ENCODE results near the gene WWOX.

The WWOX gene

DNA sequence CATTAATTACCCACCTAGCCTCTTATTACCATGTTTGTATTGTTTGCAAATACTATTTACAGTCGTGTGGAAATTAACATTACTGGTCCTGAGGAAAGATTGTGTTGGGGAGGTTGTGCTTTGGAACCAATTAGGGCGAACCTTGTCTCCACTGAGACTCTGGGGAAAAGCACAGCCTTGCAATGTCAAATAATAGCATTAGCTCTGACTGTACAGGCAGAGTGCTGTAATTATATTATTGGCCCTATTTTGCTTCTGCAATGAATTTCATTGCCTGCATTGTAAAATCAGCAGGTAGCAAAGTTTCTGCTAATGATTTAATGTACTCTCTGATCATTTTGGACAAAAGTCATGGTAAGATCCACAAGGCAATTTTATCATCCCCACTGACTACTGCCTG is 97.0 kb downstream of the WWOX start:
- no peak for DNase-seq (ENCODE audit: low read depth)

DNA sequence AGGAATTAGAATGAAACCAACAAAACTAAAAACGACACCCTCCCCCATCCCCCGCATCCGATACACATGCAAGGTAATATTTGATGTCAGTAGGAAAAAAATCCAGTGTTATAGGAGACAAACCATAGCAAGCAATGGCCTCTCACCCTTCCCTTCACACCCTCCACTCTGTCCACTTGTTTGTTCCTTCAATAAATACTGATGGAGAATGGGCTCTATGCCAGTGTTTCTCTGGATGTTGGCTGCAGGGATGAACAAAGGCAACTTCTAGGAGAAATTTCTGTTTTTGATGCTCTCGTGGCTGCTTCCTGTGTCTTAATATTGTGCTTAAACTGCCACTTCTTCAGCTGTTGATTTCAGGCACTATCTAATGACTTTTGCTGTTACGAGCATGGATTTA is 98.8 kb downstream of the WWOX start:
- no peak for DNase-seq (ENCODE audit: low read depth)

DNA sequence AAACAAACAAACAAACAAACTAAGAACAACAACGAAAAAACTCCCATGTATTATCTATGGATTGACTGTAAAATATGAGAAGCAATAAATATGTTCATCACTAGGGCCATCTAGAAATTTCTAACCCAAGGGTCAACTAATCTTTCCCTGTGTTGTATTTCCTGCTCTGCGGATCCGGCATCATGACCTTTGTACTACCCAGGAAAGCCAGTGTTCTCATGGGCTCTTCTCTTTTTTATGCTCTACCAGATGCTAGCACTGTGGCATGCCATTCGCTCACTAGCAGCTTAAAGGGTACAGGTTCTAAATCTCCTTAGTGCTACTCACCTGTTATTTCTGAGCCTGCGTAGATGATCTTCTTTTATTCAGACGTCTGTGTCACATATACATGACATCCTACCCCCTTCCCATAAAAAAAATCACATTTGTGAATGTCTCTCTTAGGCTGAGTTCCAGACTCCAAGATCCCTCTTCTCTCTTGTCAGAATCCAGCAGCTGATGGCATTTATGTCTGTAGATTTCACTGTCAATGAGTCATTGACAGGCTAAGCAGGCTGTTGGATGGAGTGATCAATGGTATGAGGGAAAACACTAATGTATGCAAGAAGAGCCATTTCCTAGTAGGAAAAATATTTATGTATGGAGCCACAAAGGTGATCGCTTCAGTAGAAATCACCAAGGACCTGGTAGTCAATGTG is 100.0 kb downstream of the WWOX start:
- no peak for DNase-seq (ENCODE audit: low read depth)

DNA sequence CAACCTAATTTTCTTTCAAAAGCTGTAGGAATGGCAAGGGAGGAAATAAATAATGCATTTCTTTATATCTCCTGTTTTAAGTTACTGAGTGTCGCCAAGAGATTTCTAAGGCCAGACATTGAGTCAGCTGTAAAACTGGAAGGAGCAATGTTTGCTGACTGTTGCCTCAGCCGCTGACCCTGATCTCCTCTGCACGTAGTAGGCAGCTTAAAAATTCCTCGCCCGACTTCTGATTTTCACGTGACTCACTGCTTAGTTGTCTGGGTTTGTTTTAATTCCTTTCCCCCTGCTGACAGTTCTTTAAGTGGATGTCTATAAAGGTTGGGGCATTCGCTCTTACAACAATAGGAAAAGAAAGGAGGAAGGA is 100.6 kb downstream of the WWOX start:
- no peak for DNase-seq (ENCODE audit: low read depth)

DNA sequence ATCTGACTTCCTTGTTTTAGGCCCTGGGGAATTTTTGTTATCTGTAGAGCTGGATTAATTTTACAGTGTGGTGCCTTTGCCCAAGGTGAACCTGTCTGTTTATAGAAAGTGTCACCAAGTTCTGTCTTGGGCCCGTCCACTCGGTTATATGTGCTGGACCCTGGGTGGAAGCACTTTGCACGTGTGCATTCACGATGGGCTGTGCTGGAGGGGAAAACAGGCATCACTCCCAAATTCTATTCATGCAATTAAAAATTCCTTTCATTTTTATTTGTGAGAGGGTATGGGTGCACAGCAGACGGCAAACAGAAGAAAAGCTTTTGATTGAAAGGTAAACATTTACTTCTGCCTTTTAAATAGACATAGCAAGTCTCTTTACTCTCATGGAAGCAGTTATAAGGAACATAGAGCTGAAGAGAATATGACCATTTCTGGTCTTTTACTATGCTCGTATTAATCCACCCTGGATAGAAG is 101.2 kb downstream of the WWOX start:
- no peak for DNase-seq (ENCODE audit: low read depth)

DNA sequence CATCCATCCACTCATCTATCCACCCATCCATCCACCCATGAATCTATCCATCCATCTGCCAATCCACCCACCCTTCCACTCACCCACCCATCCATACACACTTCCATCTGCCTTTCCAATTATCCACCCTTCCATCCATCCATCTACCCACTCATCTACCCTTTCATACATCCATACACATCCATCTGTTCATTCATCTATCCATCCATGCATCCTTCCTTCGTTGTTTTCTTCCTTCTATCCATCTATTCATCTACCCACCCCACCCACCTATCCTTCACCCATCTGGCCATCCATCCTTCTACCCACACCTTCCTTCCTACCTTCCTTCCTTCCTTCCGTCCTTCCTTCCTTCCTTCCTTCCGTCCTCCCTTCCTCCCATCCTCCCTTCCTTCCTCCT is 106.1 kb downstream of the WWOX start:
- DNase-seq (ENCODE audit: low read depth), result no peak

DNA sequence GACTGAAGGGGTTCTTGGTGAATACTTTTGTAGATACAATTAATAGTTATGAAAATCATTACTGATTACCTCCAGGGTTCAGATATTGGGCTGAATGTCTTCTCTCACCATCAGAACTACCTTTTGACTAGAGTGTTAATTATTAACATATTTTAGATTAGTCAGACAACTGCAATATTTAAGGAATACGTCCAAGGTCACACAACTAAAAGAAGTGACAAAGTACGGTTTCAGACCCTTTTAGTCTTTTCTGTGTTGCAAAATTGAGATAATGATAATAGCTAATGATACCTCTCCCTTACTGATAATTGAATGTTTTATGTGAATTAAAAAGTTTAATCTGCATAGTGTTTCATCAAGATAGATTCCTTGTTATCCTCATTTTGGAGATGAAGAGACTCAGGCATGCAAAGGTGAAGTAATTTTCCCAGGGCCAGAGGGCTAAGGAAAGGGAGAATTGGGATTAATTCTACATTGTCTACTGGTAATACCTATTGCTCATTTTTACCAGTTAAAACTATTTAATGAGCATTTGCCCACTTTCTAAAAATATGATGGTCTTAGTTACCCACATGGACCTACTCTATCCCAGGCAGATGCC is 107.3 kb downstream of the WWOX start:
- DNase-seq (ENCODE audit: low read depth), result no peak

DNA sequence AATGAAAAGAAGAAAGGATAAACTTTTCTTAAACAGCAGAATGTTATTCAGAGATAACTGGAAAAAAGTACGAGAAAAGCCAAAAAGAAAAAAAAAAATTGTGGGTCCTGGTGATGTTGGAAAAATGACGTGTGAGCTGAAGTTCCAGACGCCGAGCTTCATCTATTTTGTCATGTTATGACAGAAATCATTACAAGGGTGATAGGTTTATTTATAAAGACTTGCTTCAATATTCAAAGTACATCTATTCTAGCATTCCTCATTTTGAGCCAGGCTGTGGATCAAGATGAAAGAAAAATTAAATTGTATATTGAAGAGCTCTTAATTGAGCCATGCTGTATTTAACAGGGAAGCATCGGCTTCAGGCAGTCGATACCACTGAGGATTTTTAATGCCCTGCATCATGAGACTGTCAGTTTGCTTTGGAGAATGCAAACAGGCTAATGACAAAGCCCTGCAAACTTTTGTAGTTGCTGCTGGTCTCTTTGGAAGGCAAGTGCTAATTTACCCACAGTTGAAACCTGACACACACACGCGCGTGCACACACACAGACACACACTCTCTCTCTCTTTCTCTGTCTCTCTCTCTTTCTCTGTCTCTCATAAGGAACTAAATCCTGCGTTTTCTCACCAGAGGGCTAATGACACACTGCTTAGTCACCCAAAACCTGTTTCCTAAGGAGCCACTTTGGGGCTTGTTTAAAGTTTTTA is 110.7 kb downstream of the WWOX start:
- no peak for DNase-seq (ENCODE audit: low read depth)

DNA sequence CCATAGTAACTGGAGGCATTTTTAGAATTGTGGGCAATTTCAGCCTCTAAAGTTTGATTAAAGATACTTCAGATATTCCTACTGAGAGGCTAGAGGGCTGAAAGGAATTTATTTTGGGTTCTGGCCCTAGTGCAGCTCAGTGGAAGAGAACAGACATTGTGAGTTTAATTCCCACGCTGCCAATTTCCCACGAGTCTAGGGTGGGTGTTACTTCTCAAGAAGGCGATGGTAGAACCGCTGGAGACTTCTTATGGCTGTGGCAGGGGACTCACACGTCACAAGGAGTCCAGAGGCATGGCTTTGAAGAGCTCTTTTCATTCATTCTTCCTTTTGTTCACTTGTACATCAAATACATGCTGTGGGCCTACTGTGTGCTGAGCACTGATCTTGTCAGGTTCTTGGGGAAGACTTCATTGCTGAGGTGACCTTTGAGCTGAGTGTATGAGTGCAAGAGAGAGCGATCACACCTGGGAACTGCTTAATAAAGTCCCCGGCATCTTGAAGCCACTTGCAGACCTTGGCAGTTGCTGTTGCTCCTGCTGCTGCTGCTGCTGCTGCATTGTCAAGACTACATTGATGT is 111.7 kb downstream of the WWOX start:
- DNase-seq (ENCODE audit: low read depth), result no peak

DNA sequence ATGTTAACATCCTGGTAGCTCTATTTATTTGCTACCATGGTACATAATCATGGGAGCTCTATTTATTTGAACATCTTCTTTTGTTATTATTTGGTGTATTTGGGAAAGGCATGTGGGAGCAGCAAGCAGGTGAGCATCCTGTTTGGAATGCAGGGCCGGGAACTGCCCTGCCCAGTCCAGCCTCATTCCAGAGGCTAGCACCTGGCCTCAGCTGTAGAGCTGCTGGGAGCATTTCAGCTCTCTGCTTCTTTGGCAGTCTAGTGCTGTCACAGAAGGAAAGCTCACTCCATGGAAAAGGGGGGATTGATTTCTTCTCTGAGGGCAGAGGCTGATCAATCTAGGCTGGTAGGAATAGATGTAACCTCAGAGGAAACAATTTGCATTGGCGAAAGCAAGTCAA is 112.5 kb downstream of the WWOX start:
- DNase-seq (ENCODE audit: low read depth), result no peak

DNA sequence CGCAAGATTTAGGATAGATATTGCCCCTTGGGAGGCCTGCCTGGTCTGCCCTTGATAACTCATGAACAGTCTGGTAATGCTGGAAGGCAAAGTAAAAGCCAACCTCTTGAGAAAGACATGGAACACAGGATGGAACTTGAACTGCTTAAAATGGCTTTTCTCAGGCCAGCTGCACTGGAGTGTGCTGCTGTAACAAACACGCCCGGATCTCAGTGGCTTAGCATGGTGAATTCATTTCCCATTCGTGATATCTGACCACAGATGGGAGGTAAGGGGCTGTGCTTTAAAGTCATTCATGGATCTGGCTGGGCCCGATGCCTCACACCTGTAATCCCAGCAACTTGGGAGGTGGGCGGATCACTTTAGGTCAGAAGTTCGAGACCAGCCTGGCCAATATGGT is 113.2 kb downstream of the WWOX start:
- no peak for DNase-seq (ENCODE audit: low read depth)

DNA sequence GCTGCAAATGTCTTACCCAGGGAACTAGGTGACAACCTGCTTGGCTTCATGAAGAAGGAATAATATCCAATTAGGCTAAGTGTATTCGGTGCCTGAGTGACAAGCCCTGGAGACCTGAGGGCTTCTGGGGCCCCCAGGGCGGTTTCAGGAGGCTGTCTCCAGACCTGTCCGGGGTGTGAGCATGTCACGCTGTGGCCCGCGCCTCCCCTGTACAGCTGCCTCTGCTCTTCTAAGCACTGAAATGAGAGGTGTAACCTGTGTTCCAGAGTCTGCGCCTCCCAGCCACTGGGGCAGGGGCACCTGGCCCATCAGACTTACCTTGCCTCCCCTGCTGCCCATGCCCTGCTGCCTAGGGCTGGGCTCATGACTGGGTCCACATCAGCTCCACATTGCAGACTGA is 114.3 kb downstream of the WWOX start:
- DNase-seq (ENCODE audit: low read depth), result no peak

DNA sequence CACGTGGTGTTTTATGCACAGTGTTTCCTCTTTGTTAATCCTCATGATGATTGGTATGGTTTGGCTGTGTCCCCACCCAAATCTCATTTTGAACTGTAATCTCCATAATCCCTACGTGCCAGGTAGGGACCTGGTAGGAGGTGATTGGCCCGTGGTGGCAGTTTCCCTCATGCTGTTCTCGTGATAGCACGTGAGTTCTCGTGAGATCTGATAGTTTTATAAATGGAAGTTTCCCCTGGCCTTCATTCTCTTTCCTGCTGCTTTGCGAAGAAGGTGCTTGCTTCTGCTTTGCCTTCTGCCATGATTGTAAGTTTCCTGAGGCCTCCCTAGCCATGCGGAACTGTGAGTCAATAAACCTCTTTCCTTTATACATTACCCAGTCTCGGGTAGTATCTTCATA is 115.8 kb downstream of the WWOX start:
- no peak for DNase-seq (ENCODE audit: low read depth)

DNA sequence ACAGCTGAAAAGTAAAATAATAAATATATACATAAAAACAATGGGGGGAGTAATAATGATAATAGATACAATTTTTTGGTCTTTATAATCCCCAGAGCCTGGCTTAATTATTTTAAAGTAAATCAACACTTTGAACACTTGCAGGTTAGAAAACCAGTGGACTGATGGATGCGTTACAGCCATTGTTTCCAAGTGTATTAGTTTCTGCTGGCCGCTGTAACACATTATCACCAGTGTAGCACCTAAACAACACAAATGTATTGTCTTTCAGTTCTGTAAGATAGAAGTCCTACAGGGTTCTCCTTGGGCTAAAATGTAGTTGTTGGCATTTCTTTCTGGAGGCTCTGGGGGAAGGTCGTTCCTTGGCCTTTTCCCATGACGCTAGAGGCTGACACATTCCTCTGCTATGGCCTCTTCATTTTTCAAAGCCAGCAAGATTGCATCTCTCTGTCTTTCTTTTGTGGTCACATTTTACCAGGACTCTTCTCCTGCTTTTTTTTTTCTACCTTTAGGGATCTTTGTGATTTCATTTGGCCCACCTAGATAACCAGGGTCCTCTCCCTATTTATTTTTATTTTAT is 116.8 kb downstream of the WWOX start:
- DNase-seq (ENCODE audit: low read depth), result no peak

DNA sequence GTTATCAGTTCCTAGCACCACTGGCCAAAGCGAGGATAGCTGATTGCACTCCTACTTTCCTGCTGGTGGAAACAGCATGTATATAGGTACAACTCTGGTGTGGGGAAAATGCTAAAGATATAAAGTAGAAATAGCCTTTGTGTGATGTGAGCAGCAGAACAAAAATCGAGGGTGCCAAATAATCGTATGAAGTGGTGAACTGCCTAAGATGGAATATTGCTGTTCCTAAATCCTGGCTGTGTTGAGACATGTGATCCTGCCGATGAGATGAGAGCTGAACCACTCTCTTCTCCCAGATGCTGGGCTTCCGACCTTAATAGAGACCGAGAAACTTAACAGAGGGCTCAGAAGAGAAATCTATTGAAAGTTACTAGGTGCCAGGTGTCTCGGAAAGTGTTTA is 117.8 kb downstream of the WWOX start:
- DNase-seq (ENCODE audit: low read depth), result no peak

DNA sequence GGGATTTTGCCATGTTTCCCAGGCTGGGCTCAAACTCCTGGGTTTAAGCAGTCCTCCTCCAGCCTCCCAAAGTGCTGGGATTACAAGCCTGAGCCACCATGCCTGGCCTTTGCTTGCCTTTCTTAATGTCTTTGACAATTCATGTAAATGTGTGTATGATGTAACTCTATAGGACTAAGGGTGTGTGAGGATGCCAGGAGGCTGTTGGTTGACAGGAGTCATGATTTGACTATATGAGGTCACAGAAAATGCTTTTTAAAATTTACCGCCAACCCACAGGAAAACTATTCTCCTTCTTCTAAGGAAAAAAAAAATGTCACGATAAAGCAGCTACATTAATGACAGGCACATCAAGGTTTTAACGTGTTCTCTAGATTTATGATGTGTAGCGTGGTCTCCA is 118.8 kb downstream of the WWOX start:
- no peak for DNase-seq (ENCODE audit: low read depth)

DNA sequence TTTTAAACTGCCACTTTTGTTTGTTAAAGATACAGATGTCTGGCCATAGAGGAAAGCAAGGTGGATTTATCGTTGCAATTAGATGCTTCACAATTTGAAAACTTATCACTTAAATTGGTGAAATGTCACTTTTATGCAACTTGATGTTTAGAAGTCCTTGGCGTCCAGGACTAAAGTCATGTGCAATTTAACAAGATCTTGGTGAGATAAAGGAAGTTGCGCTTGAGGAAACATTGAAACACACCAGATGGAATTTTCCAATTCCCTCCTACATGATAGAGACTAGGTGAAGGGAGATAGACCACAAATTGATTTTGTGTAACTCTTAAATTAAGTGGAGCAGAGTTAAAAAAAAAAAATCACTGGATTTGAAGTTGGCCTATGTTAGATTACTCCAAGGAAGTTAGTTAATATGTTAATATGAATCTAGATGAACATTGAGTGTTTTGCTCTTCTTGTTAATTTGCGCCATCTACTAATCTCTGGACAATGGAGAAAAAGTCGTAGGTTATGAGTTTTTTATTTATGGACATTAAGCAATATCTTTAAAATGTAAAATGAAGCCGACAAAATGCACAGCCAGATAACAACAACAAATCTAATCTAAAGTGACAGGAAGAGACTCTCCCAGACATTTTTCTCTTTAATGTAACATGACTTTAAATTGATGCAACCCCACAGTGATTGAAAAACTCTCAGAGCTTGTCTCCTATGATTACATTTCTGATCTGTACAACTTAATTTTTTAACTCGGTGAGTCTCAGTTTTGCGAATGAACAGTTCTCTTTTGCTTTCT is 119.6 kb downstream of the WWOX start:
- no peak for DNase-seq (ENCODE audit: low read depth)

DNA sequence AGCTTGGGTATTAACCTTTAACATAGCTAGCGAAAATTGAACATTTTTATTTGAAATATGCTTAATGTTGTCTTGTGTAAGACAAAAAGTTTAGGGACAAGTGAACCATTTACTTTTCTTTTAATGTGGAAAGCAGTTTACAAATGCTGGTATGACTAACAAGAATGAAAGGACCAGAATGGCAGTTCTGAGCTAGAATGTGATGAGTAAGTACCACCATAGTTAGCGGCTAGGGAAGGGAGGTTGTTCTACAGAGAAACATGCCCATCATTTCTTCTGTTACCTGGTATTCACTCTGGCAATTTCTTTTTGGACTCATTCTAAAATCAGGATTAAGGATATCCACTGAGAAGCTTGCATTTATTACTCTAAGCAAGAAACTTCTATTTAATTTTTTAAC is 121.1 kb downstream of the WWOX start:
- no peak for DNase-seq (ENCODE audit: low read depth)

DNA sequence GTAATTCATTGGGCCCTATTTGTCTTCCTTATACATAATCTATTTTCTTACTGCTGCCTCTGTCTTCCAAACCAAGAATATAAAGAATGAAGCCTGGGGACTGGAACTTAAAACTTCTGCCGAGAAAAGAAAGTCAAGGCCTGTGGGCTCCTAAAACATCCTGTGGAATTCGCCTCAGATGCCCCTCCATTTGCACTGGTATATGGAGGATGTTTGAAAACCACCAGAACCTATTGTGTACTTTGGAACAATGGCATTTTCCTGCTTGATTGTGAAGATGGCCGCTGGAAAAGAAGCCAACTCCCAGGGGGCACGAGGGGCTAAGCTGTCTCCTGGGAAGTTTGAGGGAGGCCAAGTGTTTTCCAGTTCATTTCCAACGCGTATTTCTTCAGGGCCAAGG is 122.4 kb downstream of the WWOX start:
- DNase-seq (ENCODE audit: low read depth), result no peak

DNA sequence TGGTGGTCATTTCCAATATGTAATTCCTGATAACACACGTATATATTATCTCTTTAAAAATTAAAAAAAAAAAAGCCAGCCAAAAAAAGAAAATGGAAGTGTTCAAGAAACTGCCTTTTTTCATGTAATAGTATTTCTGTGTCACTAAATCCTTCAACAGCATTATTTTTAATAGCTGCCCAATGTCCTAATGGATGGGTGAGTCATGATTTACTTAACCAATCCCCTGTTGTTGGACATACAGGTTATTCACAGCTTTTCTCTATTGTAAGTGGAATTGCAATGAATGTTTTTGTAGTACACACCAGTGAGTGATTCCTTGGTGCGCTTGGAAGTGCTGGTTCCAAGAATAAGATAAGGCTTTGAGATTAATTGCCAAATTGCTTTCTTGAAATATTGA is 124.9 kb downstream of the WWOX start:
- DNase-seq (ENCODE audit: low read depth), result no peak

DNA sequence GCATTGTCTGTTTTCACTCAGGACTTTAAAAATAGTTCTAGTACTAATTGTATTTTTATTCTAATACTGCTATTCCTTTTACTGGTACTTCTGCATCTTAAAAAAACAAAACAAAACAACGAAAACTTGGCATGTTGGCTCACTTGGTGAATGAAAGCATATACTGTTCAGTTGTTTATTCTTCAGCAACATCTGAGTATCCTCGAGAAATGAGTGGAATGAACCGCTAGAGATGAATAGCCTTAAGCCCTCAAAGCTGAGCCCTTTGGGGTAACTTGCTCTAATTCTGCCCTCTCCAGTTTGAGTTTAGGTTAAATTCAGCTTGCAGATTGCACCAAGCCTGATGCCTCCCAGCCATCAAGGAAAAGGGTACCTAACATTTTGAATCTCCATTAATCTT is 126.5 kb downstream of the WWOX start:
- no peak for DNase-seq (ENCODE audit: low read depth)

DNA sequence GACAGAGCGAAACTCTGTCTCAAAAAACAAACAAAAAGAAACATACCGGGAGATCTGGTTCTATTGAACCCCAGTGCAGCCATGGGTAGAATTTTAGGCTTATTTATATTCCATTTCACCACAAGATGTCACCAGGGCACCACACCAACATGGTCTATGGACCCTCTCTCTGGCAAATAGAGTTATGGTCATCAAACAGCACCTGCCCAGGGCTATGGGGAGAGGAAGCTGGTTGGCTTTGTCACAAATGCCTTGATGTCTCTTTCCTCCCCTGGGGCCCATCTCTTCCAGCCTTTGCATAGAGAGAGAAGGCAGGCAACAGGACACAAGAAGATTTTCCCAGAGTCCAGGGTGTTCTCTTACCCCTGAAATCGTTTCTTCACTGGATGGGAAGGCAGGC is 128.4 kb downstream of the WWOX start:
- DNase-seq (ENCODE audit: low read depth), result no peak

All from activated T-helper 1 cell treated with Interleukin-2 at 50 U/mL for 16 hours (primary cell).